NCI-H82 treated with DMSO at 0.1 percent for 48 hours (cell line): ENCODE measurements around the gene ST6GALNAC4.

Experiments used
- DNase-seq: peaks from one replicate; lab custom pipeline; 2025; ENCODE audit not compliant: unreplicated experiment; lab: John Stamatoyannopoulos, UW

The ST6GALNAC4 gene

GRCh38 chr9:127915801-127916719, 781 bp downstream of the ST6GALNAC4 start:
- DNase-seq: no peak

GRCh38 chr9:127915325-127915752, 1.5 kb downstream of the ST6GALNAC4 start:
- no peak for DNase-seq

- DNase-seq: no peak
Observed at GRCh38 chr9:127913682-127914081, 3.2 kb downstream of the ST6GALNAC4 start.

- DNase-seq: no peak
Observed at GRCh38 chr9:127912882-127913281, 4.0 kb downstream of the ST6GALNAC4 start.

- DNase-seq: no peak
Observed at GRCh38 chr9:127912296-127912695, 4.5 kb downstream of the ST6GALNAC4 start.

GRCh38 chr9:127910613-127911205, 6.1 kb downstream of the ST6GALNAC4 start:
- no peak for DNase-seq

GRCh38 chr9:127909839-127910273, 7.0 kb downstream of the ST6GALNAC4 start:
- DNase-seq: no peak

- no peak for DNase-seq
Observed at GRCh38 chr9:127908660-127908926, 8.2 kb downstream of the ST6GALNAC4 start.

- DNase-seq: no peak
Observed at GRCh38 chr9:127907867-127908659, 8.8 kb downstream of the ST6GALNAC4 start.

GRCh38 chr9:127905788-127906191, 11.1 kb downstream of the ST6GALNAC4 start:
- DNase-seq: no peak

GRCh38 chr9:127905004-127905728, 11.7 kb downstream of the ST6GALNAC4 start:
- no peak for DNase-seq

GRCh38 chr9:127904561-127905003, 12.3 kb downstream of the ST6GALNAC4 start:
- no peak for DNase-seq

GRCh38 chr9:127903557-127904475, 13.0 kb downstream of the ST6GALNAC4 start:
- no peak for DNase-seq

GRCh38 chr9:127899128-127899943, 17.5 kb downstream of the ST6GALNAC4 start, which contains the start of gene ST6GALNAC6:
ST6GALNAC6 (minus strand) TSS chr9:127899603; CDS start chr9:127897981, 1,622 bp downstream.
- peak; percentile 22 for DNase-seq

- DNase-seq: no peak
Observed at GRCh38 chr9:127898433-127899127, 18.3 kb downstream of the ST6GALNAC4 start.

GRCh38 chr9:127897193-127897692, 19.6 kb downstream of the ST6GALNAC4 start:
- DNase-seq: peak; percentile 49

- no peak for DNase-seq
Observed at GRCh38 chr9:127896395-127897192, 20.2 kb downstream of the ST6GALNAC4 start.
